ENCODE results near the gene MINDY4. TPM values are rescaled to one million over a fixed set of nuclear protein-coding genes. Genes with fewer than 3 reads are reported as not detected.
A peak's percentile ranks its signal among the peaks of the same experiment; 100 is the strongest.

Gene MINDY4
- total and polyA plus RNA-seq, 2 of the 8 experiments (the other 6 are each of a cell fraction or from before 2014, with no cell fraction given): 1.3 to 3.6 TPM

- Histone ChIP-seq H4K91ac (replicated peaks; ENCODE audit: insufficient read length, low read length) (no peak overlapping the region), H3K27me3 (replicated peaks in 1 of 4; ENCODE audit: control insufficient read depth in 3 of 4, extremely low read depth in 1 of 4, insufficient read depth in 3 of 4, low read length in 3 of 4) (no peaks in the 10 kb centered on the region), H2BK12ac (ENCODE audit: low read depth, low read length) (no peak overlapping the region), H4K20me1 (replicated peaks in 1 of 2; ENCODE audit: control insufficient read depth in 1 of 2, insufficient read depth in 2 of 2, low read length in 2 of 2) (peaks cover 0 to 2% of the 10 kb centered on the region in 2 experiments), H3K56ac (replicated peaks; ENCODE audit: insufficient read length, low read depth, low read length) (no peak overlapping the region), H3K4me2 (ENCODE audit: insufficient read depth in 1 of 2, low read depth in 2 of 2, low read length in 2 of 2) (no peak overlapping the region), H2BK15ac (ENCODE audit: low read length) (no peak overlapping the region), H2AFZ (ENCODE audit: low read length) (no peak overlapping the region), H3K18ac (ENCODE audit: extremely low read depth, low read length) (no peak overlapping the region), H3K4ac (replicated peaks; ENCODE audit: insufficient read length, low read depth, low read length) (no peak overlapping the region), H3K4me1 (replicated peaks in 1 of 4; ENCODE audit: control insufficient read depth in 3 of 4, insufficient read depth in 4 of 4, low read length in 3 of 4) (no peaks in the 10 kb centered on the region), H3K23me2 (ENCODE audit: low read depth, low read length) (peaks cover 5% of the 10 kb centered on the region; the same call in 1 of the 2 replicates), H2BK120ac (replicated peaks; ENCODE audit: low read depth, low read length) (no peak overlapping the region), H3K79me1 (ENCODE audit: low read depth, low read length) (no peaks in the 10 kb centered on the region), H3K9ac (replicated peaks in 1 of 4; ENCODE audit: extremely low read depth in 1 of 4, low read depth in 3 of 4, low read length in 3 of 4) (no peak overlapping the region), H2BK20ac (ENCODE audit: low read length) (no peak overlapping the region), H4K5ac (ENCODE audit: insufficient read length, low read depth, low read length) (no peak overlapping the region), H3K27ac (ENCODE audit: low read depth, low read length) (no peak overlapping the region), H3K4me3 (ENCODE audit: extremely low read depth in 1 of 4, insufficient read depth in 2 of 4, low read depth in 3 of 4, low read length in 4 of 4) (no peak overlapping the region), H2BK5ac (ENCODE audit: low read depth, low read length) (no peak overlapping the region), H3K36me3 (ENCODE audit: control insufficient read depth in 2 of 4, insufficient read depth in 4 of 4, low read length in 3 of 4) (no peaks in the 10 kb centered on the region), H4K8ac (ENCODE audit: extremely low read depth, insufficient read depth, low read length) (no peak overlapping the region), H2AK5ac (ENCODE audit: low read depth, low read length) (no peak overlapping the region), H3K14ac (ENCODE audit: insufficient read length) (no peak overlapping the region), H3K23ac (ENCODE audit: insufficient read length) (no peak overlapping the region), H3K79me2 (ENCODE audit: control insufficient read depth in 1 of 2, insufficient read depth in 2 of 2, low read length in 2 of 2) (no peaks in the 10 kb centered on the region), H3K9me3 (ENCODE audit: insufficient read depth in 2 of 2, low read depth in 1 of 2, low read length in 1 of 2) (no peaks in the 10 kb centered on the region)
- DNase-seq (ENCODE audit: low read depth in 1 of 2, low spot score in 2 of 2) (peak; percentile 21 to 66), FAIRE-seq (peak; percentile 92)
- ChIA-PET POLR2A (ENCODE audit: partially characterized antibody) (no interaction called here), CTCF (ENCODE audit: partially characterized antibody) (interaction anchor here (0.6 to 2.1 kb wide), 17 partner anchors 14 to 328 kb away, joined by 3 to 15 read pairs (median 3); no protein-coding TSS in a partner anchor)
- 67% methylated on average over 6 of the region's 6 CpGs; no CpG with 5 or more reads in 1 of the 2 experiments for WGBS, 2 experiments (ENCODE audit: extremely low coverage in 1 of 2, insufficient coverage in 1 of 2, insufficient read length in 1 of 2, insufficient replicate concordance in 2 of 2, low coverage in 1 of 2, low lambda C conversion rate in 2 of 2, missing lambda C conversion rate in 1 of 2)
- TF ChIP-seq CTCF (IDR thresholded peaks at IDR 0.05; ENCODE audit: control extremely low read depth in 1 of 3, insufficient read depth in 1 of 3, low read depth in 1 of 3, low read length in 3 of 3): peak; percentile 31 to 88 (median 77)
Measured at GRCh38 chr7:30800785-30801252, 29.6 kb downstream of the MINDY4 start.

Measured in H1 (cell line).